ENCODE measurements around the gene MAD1L1.

MAD1L1 gene

DNA sequence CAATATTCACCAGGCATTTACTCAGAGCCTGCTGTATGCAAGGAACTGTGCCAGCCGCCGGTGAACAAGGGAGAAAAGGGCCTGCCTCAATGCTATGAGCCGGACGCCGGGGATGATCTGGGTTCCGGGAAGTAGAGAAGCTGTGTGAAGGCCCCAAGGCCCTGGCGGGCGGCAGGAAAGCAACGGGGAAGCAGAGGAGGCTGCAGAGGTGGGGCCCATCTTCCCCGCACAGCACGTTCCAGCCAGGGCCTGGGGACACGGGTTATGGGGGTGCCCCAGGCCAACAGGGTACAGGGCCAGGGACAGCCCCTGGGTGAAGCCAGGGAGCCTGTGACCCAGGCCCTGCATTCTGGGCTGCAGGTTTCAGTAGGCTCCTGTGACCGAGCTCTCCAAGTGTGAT, 179.3 kb downstream of the MAD1L1 start:
- no peak for DNase-seq

DNA sequence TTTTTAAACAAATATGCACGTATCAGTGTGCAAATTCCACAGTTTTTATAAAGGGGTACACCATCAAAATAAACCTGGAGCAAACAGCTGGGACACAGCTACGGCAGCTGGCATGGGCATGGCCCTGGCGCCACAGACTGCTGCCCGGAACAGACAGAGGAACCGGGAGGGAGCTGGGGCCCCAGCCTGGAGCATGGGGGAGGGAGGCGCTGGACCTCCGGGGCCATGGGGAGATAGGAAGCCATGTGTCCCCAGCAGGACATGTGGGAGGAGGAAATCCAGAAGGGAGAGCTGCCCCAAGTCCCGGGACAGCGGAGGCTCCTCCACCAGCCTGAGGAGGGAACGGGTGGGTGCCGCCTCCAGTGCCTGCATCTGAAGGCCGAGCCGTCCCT, 180.1 kb downstream of the MAD1L1 start:
- no peak for DNase-seq

DNA sequence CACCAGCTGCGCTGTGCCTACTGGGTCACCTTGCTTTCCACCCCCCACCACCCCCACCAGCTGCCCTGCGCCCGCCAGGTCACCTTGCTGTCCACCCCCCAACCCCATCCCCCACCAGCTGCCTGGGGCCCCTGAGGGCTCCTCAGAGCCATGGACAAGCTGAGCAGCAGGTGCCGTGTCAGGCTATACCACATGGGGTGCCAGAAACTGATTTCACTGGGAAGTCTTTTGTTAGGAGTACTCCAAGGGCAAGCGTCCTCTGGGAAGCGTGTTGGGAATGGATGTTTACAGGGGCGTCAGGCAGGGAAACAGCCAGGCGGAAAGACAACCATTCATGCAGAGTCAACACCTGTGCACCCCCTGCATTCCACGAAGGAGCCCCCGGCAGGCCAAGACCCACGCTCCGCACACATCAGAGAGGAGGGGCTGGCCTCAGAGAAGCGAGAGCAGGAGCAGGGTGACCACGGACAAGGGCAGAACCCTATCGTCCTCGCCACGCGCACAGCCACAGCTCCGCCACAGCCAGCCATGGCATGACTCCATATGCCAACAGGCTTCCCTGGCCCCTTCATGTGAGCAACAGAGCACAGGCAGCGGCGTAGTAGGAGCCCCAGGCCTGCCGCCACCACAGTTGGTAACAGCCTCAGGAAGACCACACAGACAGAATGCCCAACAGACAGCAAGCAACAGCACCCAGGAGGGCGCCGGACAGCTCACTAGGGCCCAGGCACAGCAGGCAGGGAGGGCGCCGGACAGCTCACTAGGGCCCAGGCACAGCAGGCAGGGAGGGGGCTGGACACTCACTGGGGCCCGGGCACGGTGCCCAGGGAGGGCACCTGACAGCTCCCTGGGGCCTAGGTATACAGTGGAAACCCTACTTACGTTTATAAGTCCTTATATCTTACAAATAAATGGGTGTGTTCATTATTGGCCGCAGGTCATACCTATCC, 180.8 kb downstream of the MAD1L1 start:
- DNase-seq = peak; percentile 66

DNA sequence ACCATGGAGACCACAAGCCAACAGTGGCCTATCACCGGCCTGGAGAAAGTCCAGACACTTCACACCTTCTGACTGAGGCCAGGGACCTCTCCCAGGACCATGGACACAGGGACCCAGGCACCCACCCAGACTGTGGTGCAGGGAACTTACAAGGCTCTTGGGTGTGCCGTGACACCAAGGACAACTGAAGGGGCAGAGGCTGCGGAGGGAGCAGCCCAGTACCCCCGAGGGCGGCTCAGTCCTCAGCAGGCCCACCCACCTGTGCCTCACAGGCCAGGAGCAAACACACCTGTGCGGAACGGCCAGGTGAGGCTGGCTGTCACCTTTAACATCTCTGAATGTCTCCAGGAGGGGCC, 182.3 kb downstream of the MAD1L1 start:
- no peak for DNase-seq

DNA sequence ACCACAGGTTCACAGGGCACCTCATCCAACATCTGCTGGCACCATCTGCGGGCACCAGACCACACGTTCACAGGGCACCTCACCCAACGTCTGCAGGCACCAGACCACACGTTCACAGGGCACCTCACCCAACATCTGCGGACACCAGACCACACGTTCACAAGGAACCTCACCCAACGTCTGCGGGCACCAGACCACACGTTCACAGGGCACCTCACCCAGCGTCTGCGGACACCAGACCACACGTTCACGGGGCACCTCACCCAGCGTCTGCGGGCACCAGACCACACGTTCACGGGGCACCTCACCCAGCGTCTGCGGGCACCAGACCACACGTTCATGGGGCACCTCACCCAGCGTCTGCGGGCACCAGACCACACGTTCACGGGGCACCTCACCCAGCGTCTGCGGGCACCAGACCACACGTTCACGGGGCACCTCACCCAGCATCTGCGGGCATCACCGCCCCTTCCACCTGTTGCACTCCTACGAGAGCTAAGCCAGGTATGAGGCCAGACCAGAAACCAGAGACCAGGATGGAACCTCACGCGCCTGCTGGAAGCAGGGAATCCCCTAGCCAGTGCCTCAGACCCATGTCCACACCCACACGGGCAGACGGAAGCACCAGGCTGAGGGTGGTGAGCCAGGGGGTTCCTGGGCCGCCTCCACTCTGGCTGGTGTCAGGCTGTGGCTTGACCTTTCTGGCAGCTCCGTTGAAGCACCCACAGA, 182.8 kb downstream of the MAD1L1 start:
- no peak for DNase-seq

DNA sequence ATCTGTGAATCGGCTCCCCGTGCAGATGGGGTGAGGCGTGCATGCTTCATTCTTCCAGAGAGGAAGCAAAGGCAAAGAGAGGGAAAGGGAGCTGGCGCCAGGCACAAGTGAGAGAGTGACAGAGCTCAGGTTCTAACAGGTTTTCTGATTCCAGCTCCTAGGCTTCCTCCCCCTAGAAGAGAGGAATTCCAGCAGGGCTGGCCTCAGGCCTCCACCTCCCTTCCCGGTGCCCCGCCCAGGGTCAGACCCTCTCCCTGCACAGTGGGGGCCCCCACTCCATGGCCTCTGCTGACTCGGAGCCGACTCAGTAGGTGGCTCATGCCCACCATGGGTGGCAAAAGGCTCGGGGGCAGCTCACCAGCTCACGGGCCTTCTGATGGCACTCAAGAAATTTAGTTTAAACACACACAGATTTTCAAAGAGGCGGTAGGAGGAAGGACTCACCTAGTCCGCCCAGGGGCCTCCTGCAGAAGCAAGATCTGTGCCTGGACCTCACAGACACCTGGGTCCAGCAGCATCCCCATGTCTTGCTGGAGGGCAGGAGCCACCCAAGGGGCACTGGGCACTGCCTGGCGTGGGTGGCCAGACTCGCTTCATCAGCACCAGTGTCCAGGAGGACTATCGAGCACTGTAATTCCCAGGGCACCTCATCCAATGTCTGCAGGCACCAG, 183.5 kb downstream of the MAD1L1 start:
- DNase-seq = no peak

DNA sequence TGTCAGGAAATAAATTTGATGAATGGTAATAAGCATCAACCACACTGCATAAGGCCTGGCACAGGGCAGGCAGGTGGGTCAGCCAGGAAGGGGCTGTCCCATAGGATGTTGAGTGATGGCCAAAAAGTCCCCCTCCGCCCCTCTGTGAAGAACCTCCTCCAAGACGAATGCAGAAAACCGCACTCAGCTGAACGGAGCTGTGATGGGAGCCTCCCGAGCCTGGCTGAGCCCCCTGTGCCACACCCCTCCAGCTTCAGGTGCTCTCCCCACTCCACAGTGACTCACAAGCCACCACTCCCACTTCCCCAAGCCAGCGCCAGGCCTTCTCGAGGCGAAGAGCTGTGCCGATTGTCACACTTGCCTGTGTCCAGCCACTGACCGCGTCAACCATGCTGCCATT, 184.2 kb downstream of the MAD1L1 start:
- DNase-seq = no peak

DNA sequence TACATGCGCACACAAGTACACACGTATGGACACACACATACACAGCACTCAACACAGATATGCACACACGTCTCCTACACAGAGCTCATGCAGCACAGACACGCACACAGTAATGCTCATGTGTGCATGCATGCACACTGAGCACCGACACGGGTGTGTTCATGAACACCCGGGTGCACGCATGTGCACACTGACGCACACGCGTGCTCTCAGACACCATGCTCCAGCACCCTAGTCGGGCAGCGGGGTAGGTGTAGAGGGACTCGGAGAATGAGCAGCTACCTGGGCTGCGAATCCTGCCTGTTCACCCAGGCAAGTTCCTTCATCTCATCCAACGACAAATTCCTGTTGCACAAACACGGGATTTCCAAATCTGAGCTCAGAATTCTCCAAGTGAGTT, 184.7 kb downstream of the MAD1L1 start:
- DNase-seq = no peak

DNA sequence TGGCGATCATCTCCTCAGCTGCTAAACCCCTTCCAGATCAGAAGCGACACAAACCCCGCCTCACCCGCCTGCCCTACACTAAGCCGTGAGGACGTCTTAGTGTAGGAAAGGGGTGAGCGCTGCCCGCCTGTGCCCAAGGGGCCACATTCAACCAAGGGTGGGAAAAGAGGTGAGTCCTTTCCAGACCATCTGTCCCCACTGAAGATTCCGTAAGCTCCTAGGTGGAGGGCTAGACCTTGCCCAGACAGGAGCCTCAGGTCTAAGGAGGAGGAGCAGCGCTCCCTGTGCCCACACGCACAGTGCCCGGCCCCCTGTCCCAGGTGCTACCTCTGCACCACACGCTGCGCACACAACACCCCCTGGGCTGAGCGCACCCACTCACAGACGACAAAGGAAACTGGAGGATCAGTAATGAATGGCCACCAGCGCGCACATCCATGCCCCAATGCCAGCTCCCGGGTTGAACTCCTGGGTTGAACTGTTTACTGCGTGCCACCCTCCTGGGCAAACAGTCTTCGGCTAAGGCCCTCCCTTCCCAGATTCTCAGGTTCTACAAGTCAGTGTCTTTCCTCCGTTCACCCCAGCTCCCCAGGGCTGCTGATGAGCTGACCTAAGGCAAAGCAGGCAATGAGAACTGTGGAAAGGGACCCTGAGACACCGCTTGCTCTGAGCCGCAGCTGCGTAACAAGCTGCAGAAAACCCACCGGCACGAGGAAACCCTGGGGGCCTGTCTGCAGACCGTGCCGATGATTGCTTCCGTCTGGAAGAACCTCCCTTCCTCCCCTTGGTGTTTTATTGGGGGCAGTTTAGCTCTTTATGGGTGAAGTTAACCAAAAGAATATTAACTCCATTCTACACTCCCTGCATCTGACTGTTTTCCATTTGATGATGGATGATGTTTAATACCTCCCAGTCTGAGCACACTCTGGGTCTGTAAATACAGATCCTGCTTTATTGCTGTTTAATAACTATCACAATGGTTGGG, 185.9 kb downstream of the MAD1L1 start:
- DNase-seq = no peak

DNA sequence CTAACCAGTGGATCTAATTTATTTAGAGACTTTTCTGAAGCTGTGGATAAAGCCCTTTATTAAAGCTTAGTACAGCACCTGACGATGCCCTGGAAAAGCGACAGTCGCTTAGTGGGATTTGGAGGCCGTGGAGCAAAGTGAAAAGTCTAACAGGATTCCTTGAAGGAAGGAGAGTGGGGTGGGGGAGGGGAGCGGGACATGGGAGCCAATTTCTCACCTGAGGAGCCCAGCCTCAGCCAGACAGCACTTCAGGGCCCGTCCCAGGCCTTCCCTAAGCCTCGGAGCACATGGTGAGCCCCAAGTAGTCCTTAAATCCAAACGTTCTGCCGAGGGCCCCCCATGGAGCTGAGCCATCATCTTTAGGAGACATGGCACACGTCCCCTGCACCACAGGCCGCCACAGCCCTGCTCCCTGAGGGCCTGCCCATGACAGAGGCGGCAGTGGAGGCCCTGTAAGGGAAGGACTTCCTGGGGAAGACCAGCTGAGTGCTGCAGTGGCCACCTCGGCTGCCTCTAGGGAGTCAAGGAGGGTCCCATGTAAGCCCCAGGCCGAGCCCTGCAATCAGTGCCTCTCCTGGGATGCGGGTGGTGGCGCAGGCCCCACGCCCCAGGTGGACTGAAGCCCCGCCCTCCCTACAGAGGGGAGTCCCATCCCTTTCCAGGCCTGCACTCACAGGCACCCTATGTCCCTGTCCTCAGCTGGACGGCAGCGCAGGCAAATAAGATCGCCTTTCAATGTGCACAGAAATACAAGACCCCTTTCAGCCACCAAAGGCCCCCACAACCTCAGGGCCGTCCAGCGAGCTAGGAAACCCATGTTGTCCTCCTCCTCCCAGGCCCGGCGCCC, 187.0 kb downstream of the MAD1L1 start:
- DNase-seq = no peak

DNA sequence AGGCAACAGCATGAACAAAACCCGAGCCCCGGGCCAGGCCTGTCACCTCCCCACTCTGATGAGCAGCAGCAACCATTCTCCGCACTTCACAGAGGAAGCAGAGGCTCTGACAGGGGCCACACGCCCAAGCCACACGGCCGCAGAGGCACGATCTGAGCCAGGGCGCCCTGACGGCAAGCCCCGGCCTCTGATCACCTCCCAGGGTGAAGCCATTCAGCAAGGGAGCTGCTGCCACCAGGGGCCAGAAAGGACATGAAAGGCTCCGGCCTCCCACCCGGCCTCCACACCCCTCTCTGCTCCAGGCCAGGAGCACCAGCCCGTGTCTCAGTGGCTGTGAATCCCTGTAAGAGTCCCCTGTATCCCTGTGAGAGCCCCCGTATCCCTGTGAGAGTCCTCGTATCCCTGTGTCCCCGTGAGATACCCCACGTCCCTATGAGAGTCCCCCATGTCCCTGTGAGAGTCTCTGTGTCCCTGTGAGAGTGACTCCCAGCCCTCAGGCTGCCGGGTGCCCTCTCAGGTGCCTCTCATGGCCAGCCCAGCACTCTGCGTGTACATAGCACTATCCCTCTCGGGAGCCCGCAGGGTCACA, 187.8 kb downstream of the MAD1L1 start:
- DNase-seq = no peak

DNA sequence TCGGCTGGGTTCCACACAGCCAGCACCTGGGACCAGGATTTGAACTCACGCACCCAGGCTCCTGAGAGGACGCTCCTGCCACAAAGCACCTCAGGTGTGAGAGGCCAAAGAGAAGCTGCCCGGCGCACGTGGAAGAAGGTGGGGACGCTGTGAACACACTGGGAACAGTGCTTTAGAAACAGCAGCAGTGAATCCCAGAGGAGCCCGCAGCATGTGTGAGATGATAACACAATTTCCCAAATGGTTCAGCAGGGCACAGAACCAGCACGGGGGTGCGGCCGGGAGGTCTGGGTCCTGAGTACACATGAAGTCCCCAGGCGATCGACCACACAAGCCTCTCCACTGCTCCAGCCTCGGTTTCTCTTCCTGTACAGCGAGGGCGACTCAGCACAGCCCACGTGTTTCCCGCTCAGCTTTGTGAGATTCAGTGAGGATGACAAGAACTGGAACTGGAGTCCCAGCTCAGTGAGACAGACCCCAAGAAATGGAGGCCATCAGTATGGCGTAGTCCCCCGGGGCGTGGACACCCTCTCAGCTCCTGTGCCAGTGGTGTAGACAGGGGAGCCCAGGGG, 188.3 kb downstream of the MAD1L1 start:
- DNase-seq = no peak

DNA sequence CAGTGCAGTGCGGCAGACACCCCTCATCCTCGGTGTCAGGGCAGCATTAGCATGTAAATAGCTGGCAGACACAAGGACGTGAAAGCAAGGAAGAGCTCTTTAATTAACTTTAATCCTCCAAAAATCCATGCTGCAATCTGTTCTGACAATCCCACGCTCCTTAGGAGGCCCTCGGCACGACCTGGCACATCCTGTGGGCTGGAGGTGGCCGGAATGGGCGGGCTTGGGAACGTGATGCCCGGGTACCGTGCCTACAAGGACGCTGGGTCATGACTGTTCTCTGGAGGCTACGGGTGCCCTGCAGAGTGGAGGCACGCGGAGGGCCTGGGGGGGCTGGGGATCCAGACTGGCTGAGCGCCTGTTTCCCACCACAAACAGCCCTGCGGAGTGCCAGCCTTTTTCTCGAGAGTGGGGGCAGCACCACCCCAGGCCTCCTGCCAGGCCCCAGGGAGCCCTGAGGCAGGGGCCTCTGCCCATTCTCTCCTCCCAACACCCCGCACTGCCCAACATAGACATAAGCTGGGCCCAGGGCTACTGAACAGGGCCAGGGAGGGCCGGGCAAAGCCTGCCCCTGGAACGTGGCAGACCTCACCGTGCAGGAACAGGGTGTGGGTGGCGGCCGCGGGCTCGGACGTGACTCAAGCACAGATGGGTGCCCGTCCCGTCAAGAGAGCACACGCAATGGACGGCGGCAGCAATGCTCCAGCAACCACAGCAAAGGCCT, 189.3 kb downstream of the MAD1L1 start:
- no peak for DNase-seq

DNA sequence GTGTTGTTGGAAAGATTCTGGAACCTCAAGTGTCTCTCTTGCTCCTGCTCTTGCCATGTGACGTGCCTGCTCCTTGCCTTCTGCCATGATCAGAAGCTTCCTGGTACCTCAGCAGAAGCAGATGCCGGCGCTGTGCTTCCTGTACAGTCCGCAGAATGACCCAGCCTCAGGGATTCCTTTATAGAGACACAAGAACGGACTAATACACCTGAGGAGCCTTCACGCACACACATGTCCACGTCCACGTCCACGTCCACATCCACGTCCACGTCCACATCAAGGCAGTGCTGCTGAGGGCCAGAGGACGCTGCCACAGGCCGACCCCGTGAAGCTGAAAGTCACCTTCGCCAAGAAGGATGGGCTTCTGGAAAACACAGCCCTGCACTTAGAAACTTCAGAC, 190.1 kb downstream of the MAD1L1 start:
- DNase-seq = no peak

DNA sequence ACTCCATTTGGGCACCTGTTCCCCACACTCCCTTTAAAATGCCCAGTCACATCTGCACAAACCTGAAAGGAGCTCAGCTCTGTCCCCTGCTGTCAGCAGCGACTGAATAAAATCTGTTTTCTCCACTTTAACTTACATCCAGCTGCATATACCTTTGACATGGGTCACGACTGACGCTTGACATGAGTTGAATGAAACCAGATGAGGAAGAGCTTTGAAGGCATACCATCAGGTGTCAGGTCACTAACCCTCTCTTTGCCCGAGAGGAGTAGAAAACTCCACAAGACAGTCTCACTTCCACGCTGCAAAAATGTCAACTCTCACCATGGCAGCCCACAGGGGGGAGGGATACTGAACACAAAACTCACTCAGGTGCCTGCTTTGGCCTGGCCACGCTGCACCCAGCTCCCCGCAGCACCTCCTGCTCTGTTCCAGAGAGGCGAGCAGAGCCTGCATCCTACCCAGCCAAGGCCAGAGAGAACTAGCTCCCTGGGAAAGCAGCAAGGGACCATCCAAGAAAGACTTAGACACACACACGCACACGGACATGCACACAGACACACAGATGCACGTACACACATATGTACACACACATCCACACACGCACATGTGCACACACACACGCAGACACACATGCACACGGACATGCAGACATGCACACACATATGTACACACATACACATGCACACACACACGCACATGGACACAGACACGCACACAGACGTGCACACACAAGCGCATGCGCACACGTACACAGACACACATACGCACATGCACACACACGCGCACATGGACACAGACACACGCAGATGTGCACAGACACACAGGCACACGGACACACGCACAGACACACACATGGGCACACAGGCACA, 191.0 kb downstream of the MAD1L1 start:
- no peak for DNase-seq

DNA sequence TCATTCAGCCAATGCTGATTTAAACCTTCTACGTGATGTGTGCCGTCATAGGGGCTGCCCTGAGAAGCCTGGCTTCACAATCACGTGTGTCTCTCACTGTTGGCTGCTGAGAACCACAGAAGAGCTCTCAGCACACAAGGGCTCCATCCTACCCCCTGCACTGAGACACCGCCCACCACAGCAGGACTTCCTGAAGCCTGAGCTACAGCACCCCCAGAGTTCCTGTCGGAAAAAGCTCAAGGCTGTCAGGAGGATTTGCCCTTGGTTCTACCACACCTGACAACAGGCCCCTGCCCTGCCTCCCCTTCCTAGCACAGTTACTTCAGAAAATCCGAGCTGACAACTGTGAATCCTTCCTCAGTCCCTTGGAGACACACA, 191.9 kb downstream of the MAD1L1 start:
- DNase-seq = no peak

DNA sequence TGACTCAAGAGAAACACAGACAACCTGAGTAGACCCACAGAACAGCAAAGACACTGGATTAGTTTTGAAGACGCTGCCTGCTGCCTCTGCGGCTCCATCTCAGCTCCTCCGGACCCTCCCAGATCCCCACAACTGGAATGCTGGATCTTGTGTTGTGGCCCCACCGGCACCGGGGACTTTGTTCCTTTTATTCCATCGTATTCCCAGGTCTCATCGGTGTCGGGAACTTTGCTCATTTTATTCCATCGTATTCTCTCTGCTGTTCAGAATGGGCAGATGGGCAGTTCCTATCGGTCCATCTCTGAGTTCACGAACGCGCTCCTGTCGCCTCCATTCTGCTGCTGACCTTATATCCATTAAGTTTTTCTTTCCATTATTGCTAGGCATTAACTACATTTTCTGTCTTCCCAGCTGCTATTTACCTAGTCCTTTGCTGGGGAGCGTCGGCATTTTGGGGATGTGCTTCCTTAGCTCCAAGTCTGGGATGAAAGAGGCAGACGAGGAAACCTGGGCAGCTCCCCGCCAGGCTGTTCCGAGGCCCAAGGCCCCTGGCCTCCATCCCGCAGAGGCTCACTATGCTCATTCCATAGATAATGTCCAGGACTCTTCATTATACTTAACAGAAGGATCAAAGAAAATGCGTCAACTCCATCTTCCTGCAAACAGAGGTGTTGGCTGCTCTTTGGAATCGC, 192.4 kb downstream of the MAD1L1 start:
- no peak for DNase-seq

DNA sequence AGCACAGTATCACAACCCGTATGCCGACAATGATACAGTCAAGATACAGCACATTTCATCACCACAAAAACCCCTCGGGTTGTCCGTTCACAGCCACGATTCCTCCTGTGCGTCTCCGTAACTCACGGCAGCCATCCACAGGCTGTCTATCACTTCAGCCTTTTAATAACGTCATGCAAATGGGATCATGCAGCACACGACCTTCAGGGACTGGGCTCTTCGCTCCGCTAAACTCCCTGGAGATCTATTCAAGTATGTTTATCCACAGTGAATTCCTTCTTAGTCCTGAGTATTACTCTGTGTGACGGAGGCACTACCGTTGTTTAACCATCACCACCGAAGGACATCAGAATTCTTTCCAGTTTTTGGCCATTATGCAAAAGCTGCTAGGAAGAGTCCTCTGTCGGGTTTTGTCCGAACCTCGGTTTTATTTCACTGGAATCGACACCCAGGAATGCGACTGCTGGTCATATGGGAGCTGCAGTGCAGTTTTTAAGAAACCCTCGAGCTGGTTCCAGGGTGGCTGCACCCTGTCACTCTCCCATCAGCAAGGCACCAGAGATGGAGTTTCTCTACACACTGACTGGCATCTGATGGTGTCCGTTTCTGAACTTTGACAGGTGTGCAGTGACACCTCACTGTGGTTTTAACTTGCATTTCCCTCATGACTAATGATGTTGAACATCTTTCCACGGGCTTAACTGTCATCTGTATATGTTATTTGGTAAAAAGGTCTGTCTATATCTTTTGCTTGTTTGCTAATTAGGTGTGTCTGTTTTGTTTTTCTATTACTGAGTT, 193.6 kb downstream of the MAD1L1 start:
- no peak for DNase-seq
